Measurements from ENCODE around the gene CES5A. TPM values are rescaled to one million over a fixed set of nuclear protein-coding genes. Genes with fewer than 3 reads are reported as not detected.

The CES5A gene
- total RNA-seq, 2 donors from 2014 or later = 0.26 TPM; not detected in 1

GRCh38 chr16:55905651-55906050 lies 30.5 kb upstream of the CES5A start:
- Mint-ChIP-seq H3K9me3 (peaks cover 14% of the 10 kb centered on the region), H3K27me3 (ENCODE audit: insufficient read depth) (peaks cover 11% of the 10 kb centered on the region), H3K4me1 (no peaks in the 10 kb centered on the region), H3K27ac (no peak overlapping the region), H3K4me3 (no peak overlapping the region), H3K36me3 (ENCODE audit: low read depth) (no peaks in the 10 kb centered on the region)
- TF ChIP-seq, protein P1, sequence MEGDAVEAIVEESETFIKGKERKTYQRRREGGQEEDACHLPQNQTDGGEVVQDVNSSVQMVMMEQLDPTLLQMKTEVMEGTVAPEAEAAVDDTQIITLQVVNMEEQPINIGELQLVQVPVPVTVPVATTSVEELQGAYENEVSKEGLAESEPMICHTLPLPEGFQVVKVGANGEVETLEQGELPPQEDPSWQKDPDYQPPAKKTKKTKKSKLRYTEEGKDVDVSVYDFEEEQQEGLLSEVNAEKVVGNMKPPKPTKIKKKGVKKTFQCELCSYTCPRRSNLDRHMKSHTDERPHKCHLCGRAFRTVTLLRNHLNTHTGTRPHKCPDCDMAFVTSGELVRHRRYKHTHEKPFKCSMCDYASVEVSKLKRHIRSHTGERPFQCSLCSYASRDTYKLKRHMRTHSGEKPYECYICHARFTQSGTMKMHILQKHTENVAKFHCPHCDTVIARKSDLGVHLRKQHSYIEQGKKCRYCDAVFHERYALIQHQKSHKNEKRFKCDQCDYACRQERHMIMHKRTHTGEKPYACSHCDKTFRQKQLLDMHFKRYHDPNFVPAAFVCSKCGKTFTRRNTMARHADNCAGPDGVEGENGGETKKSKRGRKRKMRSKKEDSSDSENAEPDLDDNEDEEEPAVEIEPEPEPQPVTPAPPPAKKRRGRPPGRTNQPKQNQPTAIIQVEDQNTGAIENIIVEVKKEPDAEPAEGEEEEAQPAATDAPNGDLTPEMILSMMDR (conservative IDR thresholded peaks at IDR 0.05) = no peak
- Histone ChIP-seq H3K27me3 (ENCODE audit: control insufficient read depth, insufficient read depth, low read length, poor library complexity, severe bottlenecking) (no peaks in the 10 kb centered on the region), H3K4me1 (ENCODE audit: control insufficient read depth, insufficient read depth, low read length) (no peaks in the 10 kb centered on the region), H3K9ac (ENCODE audit: extremely low read depth, low read length, poor library complexity, severe bottlenecking) (no peak overlapping the region), H3K4me3 (ENCODE audit: low read length) (no peak overlapping the region), H3K36me3 (ENCODE audit: control insufficient read depth, insufficient read depth, low read length) (no peaks in the 10 kb centered on the region), H3K9me3 (ENCODE audit: control insufficient read depth, low read length) (peaks cover 6% of the 10 kb centered on the region), H3K27ac (ENCODE audit: low read depth, low read length) (no peak overlapping the region)
- 86% methylated on average over 6 to 7 of the region's 7 CpGs for WGBS, 2 experiments (ENCODE audit: insufficient coverage in 1 of 2, insufficient read length in 1 of 2)
- no peak for DNase-seq

DNA sequence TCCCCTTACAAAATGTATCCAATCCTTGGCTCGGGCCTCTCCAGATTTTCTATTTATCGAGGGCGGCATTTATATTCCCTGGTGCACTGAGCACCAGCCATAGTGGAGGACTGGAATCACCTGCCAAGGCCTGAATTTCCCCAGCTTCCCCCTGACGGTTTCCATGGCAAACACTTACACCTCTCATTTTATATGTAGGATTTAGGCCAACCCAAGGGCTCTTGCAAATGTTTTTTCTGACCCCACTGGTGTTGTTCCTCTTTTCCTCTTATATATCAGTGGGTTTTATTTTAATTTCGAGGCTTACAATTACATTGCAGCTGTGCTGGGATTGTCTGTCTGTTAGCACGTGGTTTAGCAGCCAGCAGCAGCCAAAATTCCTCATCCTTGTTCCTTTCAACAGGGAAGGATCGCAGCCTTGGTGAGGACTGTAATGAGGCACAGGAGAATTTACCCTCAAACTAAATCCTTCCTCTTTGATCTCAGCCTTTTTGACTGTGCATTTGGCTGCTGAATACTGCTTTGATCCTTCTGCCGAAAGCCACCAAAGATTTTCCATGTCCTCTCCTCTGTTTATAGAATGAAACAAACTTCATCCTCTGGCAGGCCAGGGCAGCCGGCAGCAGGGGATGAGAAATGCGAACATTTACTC lies 26.5 kb upstream of the CES5A start:
- H3K27me3 ChIP-seq (ENCODE audit: control insufficient read depth, insufficient read depth, low read length, poor library complexity, severe bottlenecking) = no peaks in the 10 kb centered on the region
- TF ChIP-seq, protein P1 (conservative IDR thresholded peaks at IDR 0.05) = no peak
- 87% methylated on average over 7 to 10 of the region's 10 CpGs for WGBS, 2 experiments (ENCODE audit: insufficient coverage in 1 of 2, insufficient read length in 1 of 2)
- H3K9me3 Mint-ChIP-seq = peaks cover 20% of the 10 kb centered on the region
- no peak overlapping the region for H3K9ac ChIP-seq (ENCODE audit: extremely low read depth, low read length, poor library complexity, severe bottlenecking)
- no peak overlapping the region for H3K27ac Mint-ChIP-seq
- H3K36me3 Mint-ChIP-seq (ENCODE audit: low read depth) = no peaks in the 10 kb centered on the region
- H3K27me3 Mint-ChIP-seq (ENCODE audit: insufficient read depth) = peaks cover 11% of the 10 kb centered on the region
- no peaks in the 10 kb centered on the region for H3K36me3 ChIP-seq (ENCODE audit: control insufficient read depth, insufficient read depth, low read length)
- H3K4me3 ChIP-seq (ENCODE audit: low read length) = no peak overlapping the region
- DNase-seq = no peak
- no peaks in the 10 kb centered on the region for H3K4me1 ChIP-seq (ENCODE audit: control insufficient read depth, insufficient read depth, low read length)
- H3K4me3 Mint-ChIP-seq = no peak overlapping the region
- peaks cover 18% of the 10 kb centered on the region for H3K9me3 ChIP-seq (ENCODE audit: control insufficient read depth, low read length)
- H3K27ac ChIP-seq (ENCODE audit: low read depth, low read length) = no peak overlapping the region
- H3K4me1 Mint-ChIP-seq = no peaks in the 10 kb centered on the region

GRCh38 chr16:55900616-55901393 lies 25.6 kb upstream of the CES5A start:
- peaks cover 28% of the 10 kb centered on the region for H3K9me3 Mint-ChIP-seq
- Histone ChIP-seq H3K9ac (ENCODE audit: extremely low read depth, low read length, poor library complexity, severe bottlenecking) (no peak overlapping the region), H3K36me3 (ENCODE audit: control insufficient read depth, insufficient read depth, low read length) (no peaks in the 10 kb centered on the region), H3K27ac (ENCODE audit: low read depth, low read length) (no peak overlapping the region), H3K4me1 (ENCODE audit: control insufficient read depth, insufficient read depth, low read length) (no peaks in the 10 kb centered on the region), H3K9me3 (ENCODE audit: control insufficient read depth, low read length) (peaks cover 25% of the 10 kb centered on the region), H3K4me3 (ENCODE audit: low read length) (no peak overlapping the region), H3K27me3 (ENCODE audit: control insufficient read depth, insufficient read depth, low read length, poor library complexity, severe bottlenecking) (no peaks in the 10 kb centered on the region)
- no peaks in the 10 kb centered on the region for H3K4me1 Mint-ChIP-seq
- TF ChIP-seq, protein P1 (conservative IDR thresholded peaks at IDR 0.05) = no peak
- DNase-seq = no peak
- H3K36me3 Mint-ChIP-seq (ENCODE audit: low read depth) = no peaks in the 10 kb centered on the region
- H3K27ac Mint-ChIP-seq = no peak overlapping the region
- 96 to 100% methylated on average over 3 to 5 of the region's 5 CpGs for WGBS, 2 experiments (ENCODE audit: insufficient coverage in 1 of 2, insufficient read length in 1 of 2)
- H3K27me3 Mint-ChIP-seq (ENCODE audit: insufficient read depth) = peaks cover 8% of the 10 kb centered on the region
- no peak overlapping the region for H3K4me3 Mint-ChIP-seq

Data from endodermal cell (in vitro differentiated cells).